Testis (tissue), 2 donors: Measurements from ENCODE around the gene ZDHHC8.

Source experiments
- CTCF ChIP-seq, 3 experiments: fragments of 450-650 bp in 2 of 3; fragments of 200-600 bp in 1 of 3; sonication (generic) in 1 of 3; IDR thresholded peaks; one replicate each; pipeline ENCODE4 v1.5.1; 2016 to 2019; ENCODE audit warnings: antibody characterized with exemption in 3 of 3, mild to moderate bottlenecking in 2 of 3, moderate library complexity in 1 of 3
- POLR2A ChIP-seq: fragments of 450-650 bp; IDR thresholded peaks from one replicate; pipeline ENCODE4 v1.6.1; 2017; ENCODE audit warnings: antibody characterized with exemption, mild to moderate bottlenecking, moderate library complexity

GRCh38 chr22:20141186-20142077 lies 9.8 kb downstream of the ZDHHC8 start:
- TF ChIP-seq CTCF (IDR thresholded peaks at IDR 0.05) (no peak), POLR2A (no peak)
